HepG2 (cell line): ENCODE data around the gene DPP6. TPM values are rescaled to one million over a fixed set of nuclear protein-coding genes. Genes with fewer than 3 reads are reported as not detected.

Experiments
- ATAC-seq: fragments of 200-7000 bp; cut with Tn5 transposase; 3 replicates; pipeline ENCODE4 v1.9.1; 2020; ENCODE audit warnings: mild to moderate bottlenecking, moderate library complexity
- BruUV-seq: library from RNA; stranded (reverse); fragments of 400-500 nt; replicated peaks from 2 replicates; lab custom pipeline; 2021; lab: Mats Ljungman, UMichigan
- CTCF ChIA-PET: fragments of 300-600 bp; formaldehyde crosslinking; extraction: SDS; loops from one replicate; lab custom pipeline; 2021; ENCODE audit warnings: low total read pairs, inconsistent platforms, low intra/inter-chr PET ratio; lab: Yijun Ruan, JAX
- POLR2A ChIA-PET: fragments of 350-600 bp; sonication (Branson Sonifier 250); formaldehyde crosslinking; loops from one replicate; lab custom pipeline; 2020; ENCODE audit warnings: antibody characterized with exemption, inconsistent platforms; lab: Yijun Ruan, JAX
- DNase-seq: peaks from one replicate; pipeline ENCODE4 v3.0.0-alpha.2; 2015; ENCODE audit warnings: low spot score
- FAIRE-seq: peaks from 3 replicates; lab custom pipeline; 2011; peaks lifted over from hg19 to GRCh38; lab: Jason Lieb, UNC
- H2AFZ ChIP-seq: one replicate; pipeline ENCODE4 v1.6.1; 2011; ENCODE audit warnings: low read length, inconsistent platforms
- H3K27ac ChIP-seq: fragments of 300-600 bp; 3 replicates; pipeline ENCODE4 v1.8.0; 2011; ENCODE audit warnings: mixed run types, mild to moderate bottlenecking, mixed read lengths, low read length, inconsistent platforms; ENCODE audit not compliant: insufficient read depth; ENCODE audit errors: extremely low read length
- H3K27me3 ChIP-seq, 2 experiments: fragments of 200-600 bp in 1 of 2; 2 replicates in 1 of 2; 3 replicates in 1 of 2; pipeline versions ENCODE4 v1.6.0 to v1.8.0; 2011; ENCODE audit warnings: low read length in 2 of 2, mild to moderate bottlenecking in 2 of 2, moderate library complexity in 2 of 2, inconsistent platforms in 1 of 2; ENCODE audit not compliant: insufficient read depth in 2 of 2, control insufficient read depth in 1 of 2
- H3K36me3 ChIP-seq, 2 experiments: fragments of 200-600 bp in 1 of 2; replicated peaks in 1 of 2; 2 replicates in 1 of 2; 3 replicates in 1 of 2; pipeline versions ENCODE4 v1.5.1 to v1.8.0; 2011; ENCODE audit warnings: low read length in 2 of 2, inconsistent platforms in 1 of 2; ENCODE audit not compliant: insufficient read depth in 2 of 2, control insufficient read depth in 1 of 2
- H3K4me1 ChIP-seq: 2 replicates; pipeline ENCODE4 v1.5.1; 2012; ENCODE audit warnings: low read length, inconsistent platforms; ENCODE audit not compliant: insufficient read depth
- H3K4me2 ChIP-seq: 2 replicates; pipeline ENCODE4 v1.6.0; 2011; ENCODE audit warnings: low read depth, low read length, inconsistent platforms
- H3K4me3 ChIP-seq, 3 experiments: fragments of 200-600 bp in 1 of 3; sonication (generic), shearing (Covaris generic) in 1 of 3; replicated peaks in 1 of 3; 2 replicates each; pipeline ENCODE4 v1.5.1; 2011 to 2016; ENCODE audit warnings: low read length in 3 of 3, inconsistent platforms in 2 of 3, low read depth in 2 of 3, mild to moderate bottlenecking in 2 of 3, control low read depth in 1 of 3, mixed read lengths in 1 of 3; ENCODE audit not compliant: insufficient read depth in 1 of 3
- H3K79me2 ChIP-seq: one replicate; pipeline ENCODE4 v1.6.1; 2011; ENCODE audit warnings: low read length, inconsistent platforms; ENCODE audit not compliant: insufficient read depth
- H3K9ac ChIP-seq: 2 replicates; pipeline ENCODE4 v1.6.0; 2011; ENCODE audit warnings: mild to moderate bottlenecking, low read depth, low read length, inconsistent platforms; ENCODE audit not compliant: insufficient read depth
- H3K9me3 ChIP-seq: 2 replicates; pipeline ENCODE4 v1.5.1; 2012; ENCODE audit warnings: mild to moderate bottlenecking, low read length
- H4K20me1 ChIP-seq: 2 replicates; pipeline ENCODE4 v1.6.0; 2011; ENCODE audit warnings: inconsistent platforms, mild to moderate bottlenecking, low read length, moderate library complexity; ENCODE audit not compliant: insufficient read depth
- ARID2 ChIP-seq: sonication (generic); formaldehyde crosslinking; IDR thresholded peaks from 2 replicates; pipeline ENCODE4 v1.8.1; 2022; ENCODE audit warnings: mild to moderate bottlenecking, missing genetic modification reagents, borderline replicate concordance
- KDM5A ChIP-seq: fragments of 200-600 bp; sonication (generic); IDR thresholded peaks from 2 replicates; pipeline ENCODE4 v1.7.0; 2018; ENCODE audit warnings: antibody characterized with exemption, mild to moderate bottlenecking, low read length, borderline replicate concordance
- MED13 ChIP-seq: sonication (generic); formaldehyde crosslinking; IDR thresholded peaks from 2 replicates; pipeline ENCODE4 v1.5.0; 2020; ENCODE audit warnings: missing genetic modification reagents
- MLX ChIP-seq: IDR thresholded peaks from 2 replicates; pipeline ENCODE4 v1.6.1; 2016
- MNT ChIP-seq: fragments of 450-650 bp; IDR thresholded peaks from 2 replicates; pipeline ENCODE4 v1.6.1; 2016
- MTA3 ChIP-seq: sonication (generic); formaldehyde crosslinking; IDR thresholded peaks from 2 replicates; pipeline ENCODE4 v1.4.0; 2020; ENCODE audit warnings: missing genetic modification reagents
- MYPOP ChIP-seq: sonication (generic); formaldehyde crosslinking; IDR thresholded peaks from 2 replicates; pipeline ENCODE4 v1.8.1; 2023; ENCODE audit warnings: mild to moderate bottlenecking, moderate library complexity, missing genetic modification reagents
- NR2F1 ChIP-seq, 2 experiments: fragments of 450-650 bp in 1 of 2; formaldehyde crosslinking in 1 of 2; IDR thresholded peaks; 2 replicates each; pipeline versions ENCODE4 v1.5.0 to v1.6.1; 2016 to 2020; ENCODE audit warnings: mild to moderate bottlenecking in 1 of 2, missing compliant biosample characterization in 1 of 2, missing genetic modification reagents in 1 of 2, moderate library complexity in 1 of 2
- PBX2 ChIP-seq: IDR thresholded peaks from 2 replicates; pipeline ENCODE4 v1.6.1; 2016; ENCODE audit warnings: control low read depth
- REXO4 ChIP-seq: sonication (generic); formaldehyde crosslinking; IDR thresholded peaks from 2 replicates; pipeline ENCODE4 v1.8.0; 2022; ENCODE audit warnings: missing genetic modification reagents, mild to moderate bottlenecking, borderline replicate concordance
- RFXAP ChIP-seq: sonication (generic); formaldehyde crosslinking; IDR thresholded peaks from 2 replicates; pipeline ENCODE4 v1.4.0; 2020; ENCODE audit warnings: missing genetic modification reagents, borderline replicate concordance
- RXRA ChIP-seq: sonication (generic); formaldehyde crosslinking; IDR thresholded peaks from 2 replicates; pipeline ENCODE4 v1.5.1; 2020; ENCODE audit warnings: missing genetic modification reagents
- ZMYM2 ChIP-seq: sonication (generic); formaldehyde crosslinking; IDR thresholded peaks from 2 replicates; pipeline ENCODE4 v1.8.0; 2022; ENCODE audit warnings: mild to moderate bottlenecking, missing genetic modification reagents
- ZNF207 ChIP-seq: fragments of 450-650 bp; IDR thresholded peaks from 2 replicates; pipeline ENCODE4 v1.6.1; 2016; ENCODE audit warnings: antibody characterized with exemption, borderline replicate concordance
- ZNF577 ChIP-seq: sonication (generic); formaldehyde crosslinking; IDR thresholded peaks from 2 replicates; pipeline ENCODE4 v1.4.0; 2020; ENCODE audit warnings: mild to moderate bottlenecking, low read depth, missing genetic modification reagents, borderline replicate concordance
- ZNF792 ChIP-seq: IDR thresholded peaks from 2 replicates; pipeline ENCODE4 v1.6.1; 2016
- WGBS: methylation state at CpG from one replicate; pipeline ENCODE4 v1.1.6; 2017; ENCODE audit warnings: low lambda C conversion rate; 5-methylcytosine and 5-hydroxymethylcytosine counted together
- in situ Hi-C: cut with HindIII; loops from 2 replicates; pipeline ENCODE4 v1.10.0; 2017; ENCODE audit warnings: low pct_unique_long_range_greater_than_20kb; ENCODE audit not compliant: extremely low pct_ligation_motif_present
- intact Hi-C: fragments of 100-400 bp; cut with micrococcal nuclease; formaldehyde crosslinking; loops from one replicate; pipeline ENCODE4 v1.10.0; 2022; ENCODE audit not compliant: unreplicated experiment
- polyA plus RNA-seq, 8 experiments: library from polyadenylated mRNA; depleted of rRNA in 3 of 8; stranded (reverse) in 7 of 8; unstranded in 1 of 8; fragments of >200 nt; fragmentation: Illumina TruSeq in 4 of 8; extraction: Trizol in 4 of 8; gene quantifications; 2 replicates each; pipeline versions ENCODE4 v1.2.1 to v1.2.3, GENCODE V29; 2011 to 2016; ENCODE audit warnings: low read depth in 4 of 8, missing spikeins in 1 of 8, mixed read lengths in 1 of 8; ENCODE audit not compliant: insufficient read depth in 1 of 8
- total RNA-seq, 5 experiments: library from RNA; depleted of rRNA; stranded (reverse); fragments of >200 nt; fragmentation: Illumina TruSeq; extraction: Trizol; gene quantifications; 2 replicates each; pipeline ENCODE4 v1.2.3, GENCODE V29; 2016; ENCODE audit warnings: low read depth in 1 of 5

Gene DPP6
- total and polyA plus RNA-seq, 2 of the 13 experiments (the other 11 are each of a cell fraction or from before 2014, with no cell fraction given), result not detected

GRCh38 chr7:154375956-154376355 lies 323.8 kb downstream of the DPP6 start:
- no peaks in the 10 kb centered on the region for H3K36me3 ChIP-seq
- H3K79me2 ChIP-seq, result no peaks in the 10 kb centered on the region
- H3K4me1 ChIP-seq, result no peaks in the 10 kb centered on the region
- intact Hi-C loops, result no loop called here
- H3K27ac ChIP-seq, result no peak overlapping the region
- BruUV-seq, result no TSS peak
- H3K4me3 ChIP-seq, result no peak overlapping the region
- TF ChIP-seq MNT (0 out of 2 replicates have a peak, but pooled peaks have one; percentile 22), ZNF792 (CRISPR knock-in tag) (no peak), RXRA (no peak), MYPOP (CRISPR knock-in tag) (no peak)
- ChIA-PET POLR2A (no interaction called here), CTCF (no interaction called here)
- WGBS, result 10% methylated on average over 5 of the region's 5 CpGs
- H3K27me3 ChIP-seq, result peaks cover 0 to 5% of the 10 kb centered on the region in 2 experiments; a peak in 1 of 5 replicates
- H4K20me1 ChIP-seq, result no peaks in the 10 kb centered on the region
- FAIRE-seq (no peak), DNase-seq (no peak), ATAC-seq (no peak)
- H3K9ac ChIP-seq, result no peak overlapping the region
- H2AFZ ChIP-seq, result no peak overlapping the region
- H3K4me2 ChIP-seq, result no peak overlapping the region
- in situ Hi-C loops, result no loop called here
- H3K9me3 ChIP-seq, result no peaks in the 10 kb centered on the region

GRCh38 chr7:154380771-154381170 lies 328.6 kb downstream of the DPP6 start:
- no peaks in the 10 kb centered on the region for H4K20me1 ChIP-seq
- H3K4me1 ChIP-seq, result peaks cover 22% of the 10 kb centered on the region
- H3K36me3 ChIP-seq, result no peaks in the 10 kb centered on the region
- no peaks in the 10 kb centered on the region for H3K79me2 ChIP-seq
- 0% methylated on average over 1 of the region's 3 CpGs for WGBS
- no peak overlapping the region for H3K4me2 ChIP-seq
- H3K4me3 ChIP-seq, result no peak overlapping the region
- ATAC-seq, result no peak
- no peaks in the 10 kb centered on the region for H3K9me3 ChIP-seq
- intact Hi-C loops, result no loop called here
- in situ Hi-C loops, result no loop called here
- FAIRE-seq, result no peak
- BruUV-seq, result no TSS peak
- ChIA-PET CTCF (no interaction called here), POLR2A (no interaction called here)
- no peak overlapping the region for H3K27ac ChIP-seq
- no peaks in the 10 kb centered on the region for H3K27me3 ChIP-seq
- no peak overlapping the region for H2AFZ ChIP-seq
- H3K9ac ChIP-seq, result no peak overlapping the region
- DNase-seq, result no peak
- TF ChIP-seq RFXAP (CRISPR knock-in tag), result no peak
- TF ChIP-seq ZMYM2 (CRISPR knock-in tag), result no peak
- no peak for TF ChIP-seq KDM5A
- TF ChIP-seq MLX, result no peak
- no peak for TF ChIP-seq ZNF207
- TF ChIP-seq MTA3 (CRISPR knock-in tag), result no peak
- no peak for TF ChIP-seq NR2F1 (CRISPR knock-in tag; IDR thresholded peaks at IDR 0.05)
- no peak for TF ChIP-seq MED13 (CRISPR knock-in tag)
- TF ChIP-seq ZNF577 (CRISPR knock-in tag), result no peak
- TF ChIP-seq PBX2, result no peak
- TF ChIP-seq ARID2 (CRISPR knock-in tag), result no peak
- TF ChIP-seq REXO4 (CRISPR knock-in tag), result no peak
